Erythroblast (primary cell): ENCODE measurements around the gene PARP14.

Experiments used
- GATA1 ChIP-seq: IDR thresholded peaks from 2 replicates; pipeline ENCODE4 v1.6.1; 2011; ENCODE audit warnings: low read depth, mild to moderate bottlenecking, control low read depth, low read length, moderate library complexity
- POLR2A ChIP-seq: IDR thresholded peaks from 2 replicates; pipeline ENCODE4 v1.6.1; 2011; ENCODE audit warnings: mild to moderate bottlenecking, low read length

DNA sequence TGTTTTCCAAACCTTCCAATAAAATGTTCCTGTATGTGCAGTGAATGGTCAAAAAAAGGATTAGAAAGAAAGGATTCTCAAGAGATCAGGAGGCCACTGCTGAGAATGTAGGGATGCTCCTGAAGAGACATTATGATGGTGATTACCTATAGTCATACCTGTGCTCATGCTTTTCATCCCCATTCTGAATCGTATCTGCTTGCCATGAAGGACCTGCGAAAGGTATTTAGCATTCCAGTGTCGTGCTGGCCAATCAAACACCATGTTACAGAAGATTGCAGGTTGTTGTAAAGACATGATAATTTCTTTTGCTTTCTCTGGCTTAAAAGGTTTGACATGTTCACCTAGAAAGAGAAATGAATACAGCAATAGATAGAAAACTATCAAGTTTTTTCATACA lies 96.9 kb downstream of the PARP14 start:
- TF ChIP-seq POLR2A (no peak), GATA1 (no peak)
